ENCODE results near the gene POPDC3.

Gene POPDC3

GRCh38 chr6:105151644-105152043 is 28.2 kb downstream of the POPDC3 start:
- no peak overlapping the region for H3K27ac ChIP-seq
- TF ChIP-seq ZFX (IDR thresholded peaks at IDR 0.05), result no peak
- TF ChIP-seq CTCF (conservative IDR thresholded peaks at IDR 0.05), result no peak

- TF ChIP-seq CTCF (conservative IDR thresholded peaks at IDR 0.05), result no peak
- TF ChIP-seq ZFX (IDR thresholded peaks at IDR 0.05), result no peak
- H3K27ac ChIP-seq, result no peak overlapping the region
Measured at GRCh38 chr6:105138141-105138540, 41.7 kb downstream of the POPDC3 start.

GRCh38 chr6:105137388-105137787 is 42.4 kb downstream of the POPDC3 start:
- peak overlapping the region; percentile 50; the same call in 1 of the 2 replicates for H3K27ac ChIP-seq
- no peak for TF ChIP-seq ZFX (IDR thresholded peaks at IDR 0.05)
- peak; percentile 6 for TF ChIP-seq CTCF (conservative IDR thresholded peaks at IDR 0.05)

- TF ChIP-seq CTCF (conservative IDR thresholded peaks at IDR 0.05) (peak; percentile 39), ZFX (IDR thresholded peaks at IDR 0.05) (no peak)
- peak overlapping the region; percentile 50 for H3K27ac ChIP-seq
Measured at GRCh38 chr6:105136431-105137350, 43.1 kb downstream of the POPDC3 start.

- TF ChIP-seq CTCF (conservative IDR thresholded peaks at IDR 0.05), result no peak
- no peak for TF ChIP-seq ZFX (IDR thresholded peaks at IDR 0.05)
- no peak overlapping the region; the same call in 1 of the 2 replicates for H3K27ac ChIP-seq
Measured at GRCh38 chr6:105135907-105136430, 43.8 kb downstream of the POPDC3 start.

GRCh38 chr6:105135056-105135455 is 44.8 kb downstream of the POPDC3 start:
- H3K27ac ChIP-seq, result no peak overlapping the region
- TF ChIP-seq ZFX (IDR thresholded peaks at IDR 0.05), result no peak
- peak; percentile 24 for TF ChIP-seq CTCF (conservative IDR thresholded peaks at IDR 0.05)

GRCh38 chr6:105122717-105123116 is 57.1 kb downstream of the POPDC3 start:
- TF ChIP-seq CTCF (conservative IDR thresholded peaks at IDR 0.05) (no peak), ZFX (IDR thresholded peaks at IDR 0.05) (no peak)

More at GRCh38 chr6:105122717-105123116, 57.1 kb downstream of the POPDC3 start:
- H3K27ac ChIP-seq, result no peak overlapping the region; the same call in 1 of the 2 replicates
